ENCODE data around the gene MAST4. TPM values are rescaled to one million over a fixed set of nuclear protein-coding genes. Genes with fewer than 3 reads are reported as not detected.

Gene MAST4
- total RNA-seq, 1 donor from 2014 or later, result 13.9 TPM

GRCh38 chr5:66602621-66603020 lies 6.4 kb downstream of the MAST4 start:
- DNase-seq (ENCODE audit: low spot score in 2 of 2) (no peak), FAIRE-seq (no peak)

- DNase-seq (ENCODE audit: low spot score in 2 of 2), result no peak
Observed at GRCh38 chr5:66603164-66603563, 7.0 kb downstream of the MAST4 start.

DNA sequence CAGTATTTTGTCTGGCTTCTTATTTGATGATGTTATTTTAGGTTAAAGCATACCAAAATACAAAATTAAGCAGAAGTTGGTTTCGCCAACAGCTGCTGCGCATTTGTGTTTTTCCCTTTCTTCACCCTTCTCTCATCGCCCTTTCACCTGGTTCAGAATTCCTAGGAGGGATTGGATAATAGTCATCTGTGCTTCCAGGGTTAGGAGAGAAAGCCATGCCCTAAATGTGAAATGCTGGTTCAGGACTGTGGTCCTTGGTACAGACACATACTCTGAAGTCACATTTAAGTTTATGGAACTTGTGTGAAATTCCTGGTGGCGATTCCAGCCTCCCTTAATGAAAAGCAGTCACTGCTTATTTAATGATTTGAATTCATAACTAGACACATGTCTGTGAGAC lies 7.7 kb downstream of the MAST4 start:
- FAIRE-seq (no peak), DNase-seq (ENCODE audit: low spot score in 2 of 2) (no peak)

More at GRCh38 chr5:66603164-66603563, 7.0 kb downstream of the MAST4 start:
- FAIRE-seq, result no peak

GRCh38 chr5:66606713-66607112 lies 10.5 kb downstream of the MAST4 start:
- FAIRE-seq (no peak), DNase-seq (ENCODE audit: low spot score in 2 of 2) (no peak)

DNA sequence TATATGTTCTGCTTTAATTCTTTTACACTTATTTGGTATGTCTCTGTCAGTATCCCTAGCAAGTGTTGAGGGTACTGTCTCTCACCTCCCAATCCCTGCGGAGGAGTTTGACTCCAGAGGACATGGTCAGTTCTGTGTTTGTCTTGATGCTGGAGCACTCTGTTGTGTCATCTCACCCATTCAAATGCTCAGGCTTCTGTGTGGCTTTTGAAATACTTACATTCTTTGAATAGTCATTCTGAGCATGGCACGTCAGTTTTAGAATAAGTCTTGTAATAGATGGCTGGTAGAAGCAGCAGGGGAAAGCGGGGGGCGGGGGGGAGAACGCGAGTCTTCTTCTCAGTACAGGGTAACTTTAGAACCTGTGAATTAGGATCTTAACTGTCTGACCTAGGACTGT lies 12.3 kb downstream of the MAST4 start:
- DNase-seq (ENCODE audit: low spot score in 2 of 2) (no peak), FAIRE-seq (no peak)

DNA sequence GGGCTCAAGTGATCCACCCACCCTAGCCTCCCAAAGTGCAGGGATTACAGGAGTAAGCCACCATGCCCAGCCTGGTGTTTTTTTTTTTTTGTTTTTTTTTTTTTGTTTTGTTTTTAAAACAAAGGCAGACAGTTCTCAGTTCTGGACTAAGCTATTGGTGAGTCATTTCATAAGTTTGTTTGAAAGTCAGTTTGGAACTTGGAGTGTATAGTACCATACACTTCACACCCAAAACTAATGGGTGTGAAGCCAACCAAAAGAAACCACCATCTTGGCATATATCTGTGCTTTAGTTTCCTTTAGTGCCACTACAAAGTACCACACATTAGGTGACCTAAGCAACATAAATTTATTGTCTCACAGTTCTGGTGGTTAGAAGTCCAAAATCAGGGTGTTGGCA lies 13.4 kb downstream of the MAST4 start:
- FAIRE-seq (no peak), DNase-seq (ENCODE audit: low spot score in 2 of 2) (no peak)

GRCh38 chr5:66612226-66612625 lies 16.0 kb downstream of the MAST4 start:
- DNase-seq (ENCODE audit: low spot score in 2 of 2) (no peak), FAIRE-seq (no peak)

- FAIRE-seq (no peak), DNase-seq (ENCODE audit: low spot score in 2 of 2) (no peak)
Observed at GRCh38 chr5:66615136-66615535, 18.9 kb downstream of the MAST4 start.

- no peak for FAIRE-seq
- DNase-seq (ENCODE audit: low spot score in 2 of 2), result no peak
Observed at GRCh38 chr5:66615894-66616293, 19.7 kb downstream of the MAST4 start.

DNA sequence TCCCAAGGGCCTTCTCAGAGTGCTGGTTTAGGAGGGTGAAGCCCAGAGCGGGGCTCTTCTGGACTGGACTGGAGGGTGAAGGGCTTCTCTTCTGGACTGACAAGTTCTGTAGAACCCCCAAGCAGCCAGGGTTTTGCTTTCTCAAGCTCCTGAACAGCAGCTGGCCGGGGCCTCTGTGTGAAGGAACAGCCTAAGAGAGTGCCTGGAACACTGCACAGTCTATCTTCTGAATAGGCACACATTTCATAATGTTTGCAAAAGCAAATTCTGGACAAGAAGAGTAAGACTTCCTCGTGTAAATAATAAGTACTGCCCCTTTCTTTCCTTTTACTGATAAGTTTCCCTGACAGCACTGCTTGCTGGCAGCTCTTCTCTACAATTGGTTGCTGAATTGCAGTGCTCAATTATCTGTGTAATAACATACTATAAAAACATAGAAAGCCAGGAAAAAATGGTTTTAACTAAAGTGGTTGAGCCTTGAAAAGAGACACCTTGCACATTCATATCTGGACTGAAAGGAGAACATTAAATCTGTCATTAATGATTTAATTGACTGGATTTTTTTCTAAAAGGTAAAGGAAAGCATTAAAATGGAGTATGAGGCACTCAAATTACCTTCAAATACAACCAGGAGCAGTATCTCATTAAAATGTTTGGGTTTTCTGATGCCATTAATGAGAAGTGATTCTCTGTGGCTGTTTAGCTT lies 20.5 kb downstream of the MAST4 start:
- DNase-seq (ENCODE audit: low spot score in 2 of 2) (no peak), FAIRE-seq (no peak)

- DNase-seq (ENCODE audit: low spot score in 2 of 2), result no peak
- no peak for FAIRE-seq
Observed at GRCh38 chr5:66617226-66617861, 21.2 kb downstream of the MAST4 start.

- FAIRE-seq, result no peak
- no peak for DNase-seq (ENCODE audit: low spot score in 2 of 2)
Observed at GRCh38 chr5:66617991-66618768, 22.0 kb downstream of the MAST4 start.

DNA sequence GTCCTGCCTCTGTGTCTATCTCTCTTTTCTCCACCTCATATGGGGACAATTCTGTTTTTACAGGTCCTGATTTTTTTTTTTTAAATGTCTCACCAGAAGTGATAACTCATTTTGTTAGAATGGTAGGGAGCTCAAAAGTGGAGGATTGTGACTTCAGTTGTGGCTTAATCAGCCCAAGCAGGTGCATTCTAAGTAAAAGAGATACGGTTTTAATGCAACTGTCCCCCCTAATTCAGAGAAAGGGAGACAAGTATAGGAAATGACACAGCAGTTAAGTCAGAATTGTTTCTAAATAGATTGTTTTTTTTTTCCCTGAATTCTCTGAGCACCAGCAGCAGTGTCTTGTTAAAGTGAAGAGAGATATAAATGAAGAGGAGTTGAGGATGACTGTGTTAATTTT lies 24.5 kb downstream of the MAST4 start:
- DNase-seq (ENCODE audit: low spot score in 2 of 2) (no peak), FAIRE-seq (no peak)

DNA sequence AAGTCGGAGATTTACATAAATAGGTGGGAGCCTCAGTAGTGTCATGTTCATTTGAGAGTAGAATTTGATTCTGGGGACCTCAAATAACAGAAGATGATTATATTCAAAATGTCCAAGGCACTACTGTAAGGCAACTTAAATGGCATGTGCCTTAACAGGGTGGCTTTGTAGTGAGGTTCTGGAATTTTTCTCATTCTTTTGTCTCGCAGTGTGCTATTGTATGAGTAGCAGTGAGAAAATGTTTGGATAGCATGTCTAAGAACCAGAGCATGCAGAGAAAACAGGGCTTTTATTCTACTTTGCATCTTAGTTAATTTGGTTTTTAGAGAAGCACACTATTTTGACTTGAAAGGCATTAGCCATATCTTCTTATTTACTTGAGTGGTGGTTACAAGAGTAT lies 25.0 kb downstream of the MAST4 start:
- FAIRE-seq (no peak), DNase-seq (ENCODE audit: low spot score in 2 of 2) (no peak)

DNA sequence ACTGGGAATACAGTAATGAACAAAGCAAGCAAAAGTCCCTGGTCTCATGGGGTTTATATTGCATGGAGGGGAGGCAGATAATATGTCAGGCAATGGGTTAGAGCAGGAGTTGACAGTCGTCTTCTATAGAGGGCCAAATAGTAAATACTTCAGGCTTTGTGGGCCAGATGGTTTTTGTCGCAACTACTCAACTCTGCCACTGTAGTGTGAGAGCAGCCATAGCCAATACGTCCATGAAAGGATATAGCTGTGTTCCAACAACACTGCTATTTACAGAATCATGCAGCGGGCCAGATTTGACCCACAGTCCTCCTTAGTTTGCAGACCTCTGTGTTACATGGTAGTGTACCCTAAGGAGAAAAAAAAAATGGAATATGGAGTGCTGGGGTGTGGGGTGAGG lies 25.5 kb downstream of the MAST4 start:
- FAIRE-seq, result no peak

GRCh38 chr5:66628561-66628960 lies 32.4 kb downstream of the MAST4 start:
- DNase-seq (ENCODE audit: low spot score in 2 of 2), result no peak
- FAIRE-seq, result no peak

More for the DNA sequence above, 25.5 kb downstream of the MAST4 start:
- DNase-seq (ENCODE audit: low spot score in 2 of 2), result no peak

GRCh38 chr5:66629446-66629845 lies 33.3 kb downstream of the MAST4 start:
- DNase-seq (ENCODE audit: low spot score in 2 of 2) (no peak), FAIRE-seq (no peak)

DNA sequence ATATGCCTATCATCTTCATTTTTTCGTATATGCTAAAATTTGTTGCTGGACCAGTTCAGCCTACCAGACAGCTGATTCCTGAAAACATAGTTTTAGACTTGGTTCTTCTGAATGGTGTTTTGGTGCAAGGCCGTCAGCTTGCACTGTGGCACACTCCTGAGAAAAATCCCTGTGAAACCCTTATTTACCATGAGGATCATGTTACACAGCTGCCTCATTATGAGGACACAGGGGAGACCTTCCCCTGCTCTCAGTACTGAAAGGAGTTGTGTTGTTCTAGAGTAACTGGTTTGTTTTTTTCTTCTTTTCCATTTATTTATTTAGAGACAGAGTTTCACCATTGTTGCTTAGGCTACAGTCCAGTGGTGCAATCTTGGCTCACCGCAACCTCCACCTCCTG lies 37.6 kb downstream of the MAST4 start:
- no peak for FAIRE-seq
- no peak for DNase-seq (ENCODE audit: low spot score in 2 of 2)

- DNase-seq (ENCODE audit: low spot score in 2 of 2) (no peak), FAIRE-seq (no peak)
Observed at GRCh38 chr5:66634601-66635000, 38.4 kb downstream of the MAST4 start.

GRCh38 chr5:66637994-66638393 lies 41.8 kb downstream of the MAST4 start:
- FAIRE-seq (no peak), DNase-seq (ENCODE audit: low spot score in 2 of 2) (no peak)

GRCh38 chr5:66639037-66639436 lies 42.8 kb downstream of the MAST4 start:
- no peak for DNase-seq (ENCODE audit: low spot score in 2 of 2)
- FAIRE-seq, result no peak

DNA sequence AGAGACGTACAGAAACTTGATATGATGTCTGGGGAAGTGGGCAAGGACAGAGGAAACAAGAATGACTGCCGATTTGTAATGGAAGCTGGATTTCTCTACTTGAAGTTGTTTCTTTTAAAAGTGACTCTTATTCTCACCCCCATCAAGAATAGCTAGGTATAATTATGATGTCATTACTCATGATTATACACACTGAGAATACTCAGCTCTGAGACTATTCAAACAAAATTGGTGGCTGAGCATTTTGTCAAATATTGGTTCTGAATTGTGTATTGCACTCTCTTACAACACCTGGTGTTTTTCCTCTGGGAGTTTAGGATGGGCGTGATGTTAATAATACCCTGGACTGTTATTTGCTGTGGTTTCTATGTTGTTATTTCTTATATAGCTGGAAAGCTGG lies 46.3 kb downstream of the MAST4 start:
- FAIRE-seq (no peak), DNase-seq (ENCODE audit: low spot score in 2 of 2) (no peak)

Measured in frontal cortex (tissue), 4 donors.